CD4-positive, CD25-positive, alpha-beta regulatory T cell (primary cell): Measurements from ENCODE around the gene ARAP1. TPM values are rescaled to one million over a fixed set of nuclear protein-coding genes. Genes with fewer than 3 reads are reported as not detected.

Source experiments
- ATAC-seq, 2 donors: fragments of 150-1000 bp; cut with Tn5 transposase; one replicate each; pipeline ENCODE4 v1.10.0; 2021; ENCODE audit warnings: low read depth in 2 of 2, moderate number of reproducible peaks in 2 of 2, moderate library complexity in 1 of 2
- DNase-seq, 3 donors: peaks; one replicate each; pipeline versions ENCODE4 v3.0.0 to v3.0.0-alpha.2; 2012 to 2022; ENCODE audit warnings: mixed read lengths in 1 of 3
- H3K27ac ChIP-seq: one replicate; pipeline ENCODE4 v1.7.0; 2013; ENCODE audit warnings: mild to moderate bottlenecking, low read length; ENCODE audit not compliant: insufficient read depth, poor library complexity, severe bottlenecking
- H3K27me3 ChIP-seq: one replicate; pipeline ENCODE4 v1.7.0; 2013; ENCODE audit warnings: low read length; ENCODE audit not compliant: control insufficient read depth, insufficient read depth
- H3K36me3 ChIP-seq: one replicate; pipeline ENCODE4 v1.7.0; 2013; ENCODE audit warnings: mild to moderate bottlenecking, low read length, moderate library complexity; ENCODE audit not compliant: control insufficient read depth, insufficient read depth
- H3K4me1 ChIP-seq: 2 replicates; pipeline ENCODE4 v1.7.0; 2013; ENCODE audit warnings: mild to moderate bottlenecking, low read length; ENCODE audit not compliant: insufficient read depth, control insufficient read depth, poor library complexity, severe bottlenecking
- H3K4me3 ChIP-seq: one replicate; pipeline ENCODE4 v1.7.0; 2013; ENCODE audit warnings: low read depth, mild to moderate bottlenecking, low read length, moderate library complexity
- H3K9me3 ChIP-seq, 2 experiments: 1 replicate in 1 of 2; 2 replicates in 1 of 2; pipeline ENCODE4 v1.7.0; 2013; ENCODE audit warnings: low read length in 2 of 2, mild to moderate bottlenecking in 1 of 2, moderate library complexity in 1 of 2; ENCODE audit not compliant: control insufficient read depth in 2 of 2
- H3K27ac Mint-ChIP-seq, 3 donors: one replicate each; pipeline ENCODE4 v1.8.0; 2020 to 2022; ENCODE audit warnings: mild to moderate bottlenecking in 3 of 3, mixed read lengths in 3 of 3, moderate library complexity in 2 of 3
- H3K27me3 Mint-ChIP-seq: one replicate; pipeline ENCODE4 v1.8.0; 2022; ENCODE audit warnings: mild to moderate bottlenecking, mixed read lengths
- H3K36me3 Mint-ChIP-seq: one replicate; pipeline ENCODE4 v1.8.0; 2020; ENCODE audit warnings: mixed read lengths
- H3K4me1 Mint-ChIP-seq, 4 donors: one replicate each; pipeline ENCODE4 v1.8.0; 2020 to 2022; ENCODE audit warnings: mixed read lengths in 4 of 4, mild to moderate bottlenecking in 1 of 4
- H3K4me3 Mint-ChIP-seq, 4 donors: one replicate each; pipeline ENCODE4 v1.8.0; 2020 to 2022; ENCODE audit warnings: mild to moderate bottlenecking in 4 of 4, mixed read lengths in 4 of 4, moderate library complexity in 3 of 4
- H3K9me3 Mint-ChIP-seq, 7 donors: one replicate each; pipeline ENCODE4 v1.8.0; 2020 to 2022; ENCODE audit warnings: mixed read lengths in 7 of 7, mild to moderate bottlenecking in 3 of 7, moderate library complexity in 2 of 7
- polyA plus RNA-seq, 4 donors: library from polyadenylated mRNA; unstranded; fragments of 300-500 nt; fragmentation: Illumina TruSeq; gene quantifications; one replicate each; pipeline ENCODE4 v1.2.3, GENCODE V29; 2021
- total RNA-seq: library from RNA; stranded (reverse); gene quantifications from one replicate; pipeline ENCODE4 v1.2.3, GENCODE V29; 2022

Gene ARAP1
- total and polyA plus RNA-seq, 5 donors from 2014 or later, result 24.7 to 136 (median 31.5) TPM

GRCh38 chr11:72658989-72659640, 93.1 kb downstream of the ARAP1 start:
- no peaks in the 10 kb centered on the region for H3K27me3 Mint-ChIP-seq
- H3K4me3 Mint-ChIP-seq, result no peak overlapping the region
- H3K4me1 Mint-ChIP-seq, result no peaks in the 10 kb centered on the region
- Histone ChIP-seq H3K4me3 (no peak overlapping the region), H3K9me3 (no peaks in the 10 kb centered on the region), H3K27ac (no peak overlapping the region), H3K4me1 (no peaks in the 10 kb centered on the region), H3K27me3 (no peaks in the 10 kb centered on the region), H3K36me3 (no peaks in the 10 kb centered on the region)
- no peaks in the 10 kb centered on the region for H3K9me3 Mint-ChIP-seq
- DNase-seq (no peak), ATAC-seq (no peak)
- no peak overlapping the region for H3K27ac Mint-ChIP-seq
- no peaks in the 10 kb centered on the region for H3K36me3 Mint-ChIP-seq

- H3K4me3 Mint-ChIP-seq, result no peak overlapping the region
- Histone ChIP-seq H3K4me1 (no peaks in the 10 kb centered on the region), H3K4me3 (no peak overlapping the region), H3K9me3 (no peaks in the 10 kb centered on the region), H3K27ac (no peak overlapping the region), H3K36me3 (no peaks in the 10 kb centered on the region), H3K27me3 (no peaks in the 10 kb centered on the region)
- H3K36me3 Mint-ChIP-seq, result no peaks in the 10 kb centered on the region
- no peaks in the 10 kb centered on the region for H3K9me3 Mint-ChIP-seq
- DNase-seq (no peak), ATAC-seq (no peak)
- H3K27ac Mint-ChIP-seq, result no peak overlapping the region
- no peaks in the 10 kb centered on the region for H3K4me1 Mint-ChIP-seq
- H3K27me3 Mint-ChIP-seq, result no peaks in the 10 kb centered on the region
These were observed 94.7 kb downstream of the ARAP1 start for GRCh38 chr11:72657411-72658100.

- DNase-seq (no peak), ATAC-seq (no peak)
- no peaks in the 10 kb centered on the region for H3K9me3 Mint-ChIP-seq
- H3K27ac Mint-ChIP-seq, result no peak overlapping the region
- Histone ChIP-seq H3K4me3 (no peak overlapping the region), H3K27me3 (no peaks in the 10 kb centered on the region), H3K9me3 (no peaks in the 10 kb centered on the region), H3K36me3 (no peaks in the 10 kb centered on the region), H3K4me1 (no peaks in the 10 kb centered on the region), H3K27ac (no peak overlapping the region)
- no peaks in the 10 kb centered on the region for H3K4me1 Mint-ChIP-seq
- no peak overlapping the region for H3K4me3 Mint-ChIP-seq
- H3K36me3 Mint-ChIP-seq, result no peaks in the 10 kb centered on the region
- no peaks in the 10 kb centered on the region for H3K27me3 Mint-ChIP-seq
These were observed 96.2 kb downstream of the ARAP1 start for GRCh38 chr11:72655896-72656464.

DNA sequence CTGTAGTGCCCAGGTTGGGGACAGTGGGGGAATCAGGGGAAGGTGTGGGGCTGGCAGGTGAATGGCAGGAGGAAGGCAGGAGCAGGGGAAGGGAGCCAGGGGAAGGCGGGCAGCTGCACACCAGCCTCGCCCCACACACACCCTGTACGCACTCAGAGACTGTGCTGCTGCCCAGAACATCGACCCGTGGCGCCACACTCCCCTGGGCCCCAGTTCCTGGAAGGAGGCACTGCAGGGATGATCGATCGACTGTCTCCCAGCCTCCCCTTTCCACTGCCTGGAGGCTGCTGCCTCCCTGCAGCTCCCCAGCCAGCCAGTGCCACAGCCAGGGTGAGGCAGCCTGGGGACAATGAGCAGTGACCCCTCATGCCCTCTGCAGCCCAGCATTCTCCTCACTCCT, 97.2 kb downstream of the ARAP1 start:
- Mint-ChIP-seq H3K27ac (no peak overlapping the region), H3K9me3 (no peaks in the 10 kb centered on the region), H3K4me3 (no peak overlapping the region), H3K36me3 (no peaks in the 10 kb centered on the region), H3K27me3 (no peaks in the 10 kb centered on the region), H3K4me1 (no peaks in the 10 kb centered on the region)
- ATAC-seq, result no peak
- no peaks in the 10 kb centered on the region for H3K36me3 ChIP-seq
- no peak for DNase-seq
- H3K27me3 ChIP-seq, result no peaks in the 10 kb centered on the region
- H3K9me3 ChIP-seq, result no peaks in the 10 kb centered on the region
- H3K4me3 ChIP-seq, result no peak overlapping the region
- no peak overlapping the region for H3K27ac ChIP-seq
- H3K4me1 ChIP-seq, result no peaks in the 10 kb centered on the region

DNA sequence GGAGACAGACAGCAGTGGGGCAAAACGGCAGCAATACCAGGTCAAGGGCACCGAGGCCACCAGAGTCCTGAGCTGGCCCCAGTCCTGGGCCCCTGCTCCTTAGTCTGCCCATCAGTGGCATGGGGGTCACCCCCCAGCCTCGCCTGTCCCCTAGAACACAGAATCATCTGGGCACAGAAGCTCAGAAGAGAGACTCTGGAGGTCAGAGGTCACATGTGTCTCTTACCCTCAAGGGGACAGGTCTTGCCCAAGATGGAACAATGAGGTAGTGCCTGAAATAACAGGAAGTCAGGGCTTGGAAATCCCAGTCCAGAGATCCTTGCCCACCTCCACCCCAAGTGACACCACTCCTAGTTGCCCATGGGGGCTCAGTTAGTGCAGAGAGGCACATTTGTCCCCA, 98.6 kb downstream of the ARAP1 start:
- H3K4me1 ChIP-seq, result no peaks in the 10 kb centered on the region
- no peak overlapping the region for H3K4me3 ChIP-seq
- Mint-ChIP-seq H3K4me1 (no peaks in the 10 kb centered on the region), H3K36me3 (no peaks in the 10 kb centered on the region), H3K4me3 (no peak overlapping the region), H3K27me3 (no peaks in the 10 kb centered on the region), H3K9me3 (no peaks in the 10 kb centered on the region), H3K27ac (no peak overlapping the region)
- no peaks in the 10 kb centered on the region for H3K9me3 ChIP-seq
- H3K27ac ChIP-seq, result no peak overlapping the region
- H3K27me3 ChIP-seq, result no peaks in the 10 kb centered on the region
- no peak for DNase-seq
- ATAC-seq, result no peak
- H3K36me3 ChIP-seq, result no peaks in the 10 kb centered on the region

- H3K9me3 Mint-ChIP-seq, result no peaks in the 10 kb centered on the region
- Histone ChIP-seq H3K4me1 (no peaks in the 10 kb centered on the region), H3K4me3 (no peak overlapping the region), H3K9me3 (no peaks in the 10 kb centered on the region), H3K27ac (no peak overlapping the region), H3K27me3 (no peaks in the 10 kb centered on the region), H3K36me3 (no peaks in the 10 kb centered on the region)
- H3K27me3 Mint-ChIP-seq, result no peaks in the 10 kb centered on the region
- peak overlapping the region in 1 of 3 donors; percentile 34 for H3K27ac Mint-ChIP-seq
- H3K4me3 Mint-ChIP-seq, result no peak overlapping the region
- no peaks in the 10 kb centered on the region for H3K4me1 Mint-ChIP-seq
- ATAC-seq (no peak), DNase-seq (no peak)
- H3K36me3 Mint-ChIP-seq, result no peaks in the 10 kb centered on the region
These were observed 99.2 kb downstream of the ARAP1 start for GRCh38 chr11:72652873-72653630.

- H3K4me3 ChIP-seq, result no peak overlapping the region
- no peaks in the 10 kb centered on the region for H3K9me3 Mint-ChIP-seq
- peak overlapping the region in 1 of 3 donors; percentile 26 for H3K27ac Mint-ChIP-seq
- no peaks in the 10 kb centered on the region for H3K36me3 Mint-ChIP-seq
- H3K9me3 ChIP-seq, result no peaks in the 10 kb centered on the region
- ATAC-seq (no peak), DNase-seq (no peak)
- no peaks in the 10 kb centered on the region for H3K27me3 ChIP-seq
- no peaks in the 10 kb centered on the region for H3K27me3 Mint-ChIP-seq
- no peaks in the 10 kb centered on the region for H3K4me1 ChIP-seq
- H3K4me3 Mint-ChIP-seq, result no peak overlapping the region
- H3K36me3 ChIP-seq, result no peaks in the 10 kb centered on the region
- no peak overlapping the region for H3K27ac ChIP-seq
- H3K4me1 Mint-ChIP-seq, result no peaks in the 10 kb centered on the region
These were observed 100.1 kb downstream of the ARAP1 start for GRCh38 chr11:72652133-72652532.
